Activated gamma-delta T cell treated with anti-CD3 and anti-CD28 coated beads, Interleukin-2, amount 50 U/mL, for 16 hours (primary cell): ENCODE measurements around the gene LPAR3.
"Not testable (repeated sequence)": the region's sequence is repeated elsewhere in the genome, so short reads cannot be mapped to it uniquely, and the experiment has no call there.

Experiments
- DNase-seq: peaks from one replicate; pipeline ENCODE4 v3.0.0-alpha.2; 2020; ENCODE audit warnings: low read depth

Gene LPAR3, protein sequence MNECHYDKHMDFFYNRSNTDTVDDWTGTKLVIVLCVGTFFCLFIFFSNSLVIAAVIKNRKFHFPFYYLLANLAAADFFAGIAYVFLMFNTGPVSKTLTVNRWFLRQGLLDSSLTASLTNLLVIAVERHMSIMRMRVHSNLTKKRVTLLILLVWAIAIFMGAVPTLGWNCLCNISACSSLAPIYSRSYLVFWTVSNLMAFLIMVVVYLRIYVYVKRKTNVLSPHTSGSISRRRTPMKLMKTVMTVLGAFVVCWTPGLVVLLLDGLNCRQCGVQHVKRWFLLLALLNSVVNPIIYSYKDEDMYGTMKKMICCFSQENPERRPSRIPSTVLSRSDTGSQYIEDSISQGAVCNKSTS

DNA sequence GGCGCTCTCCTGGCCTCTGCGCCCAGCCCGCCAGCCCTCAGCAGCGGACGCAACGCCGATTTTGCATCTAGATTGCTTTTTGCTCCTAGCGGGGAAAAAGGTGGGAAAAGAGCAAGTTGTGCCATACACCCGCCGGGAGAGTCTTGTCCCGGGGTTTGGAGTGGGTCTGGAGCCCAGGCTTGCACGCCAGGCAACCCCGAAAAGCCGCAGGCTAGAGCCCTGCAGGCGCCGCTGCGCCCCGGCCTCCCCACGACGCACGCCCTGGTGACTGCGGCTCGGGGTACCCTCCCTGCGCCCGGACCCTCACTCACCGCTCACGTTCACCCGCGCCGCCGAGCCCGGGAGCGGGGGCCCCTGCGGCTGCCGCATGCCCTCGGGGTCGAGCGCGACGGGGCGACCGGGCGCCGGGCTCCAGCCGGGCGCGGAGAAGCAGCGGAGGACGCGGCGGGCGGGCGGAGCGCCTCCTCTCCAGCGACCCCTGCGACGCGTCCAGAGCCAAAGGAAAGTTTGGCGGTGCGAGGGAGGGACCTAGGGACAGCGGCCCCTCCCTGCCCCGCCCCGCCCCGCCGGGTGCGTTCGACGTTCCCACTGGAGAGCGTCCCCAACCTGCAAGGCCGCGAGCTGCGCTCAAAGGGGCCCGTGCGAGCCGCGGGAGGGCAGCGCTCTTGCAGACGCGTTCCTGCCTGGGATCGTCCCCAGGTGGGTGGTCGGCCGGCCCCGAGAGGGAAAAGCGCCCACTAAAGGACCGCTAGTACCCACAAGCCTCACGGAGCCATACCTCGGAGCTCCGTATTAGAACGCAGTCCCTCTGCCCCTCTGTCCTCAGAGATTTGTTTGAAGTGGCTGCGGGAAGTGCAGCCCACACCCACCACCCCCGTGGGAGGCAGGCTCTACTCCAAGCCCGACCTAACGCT is at the start of gene LPAR3:
TSS of gene LPAR3 (minus strand) at position 502 of the 914 bp plus-strand sequence. CDS start 27,086 bp downstream, outside the sequence.
- DNase-seq, result no peak

- DNase-seq, result no peak
Measured at GRCh38 chr1:84941843-84942242, 48.8 kb upstream of the LPAR3 start.

DNA sequence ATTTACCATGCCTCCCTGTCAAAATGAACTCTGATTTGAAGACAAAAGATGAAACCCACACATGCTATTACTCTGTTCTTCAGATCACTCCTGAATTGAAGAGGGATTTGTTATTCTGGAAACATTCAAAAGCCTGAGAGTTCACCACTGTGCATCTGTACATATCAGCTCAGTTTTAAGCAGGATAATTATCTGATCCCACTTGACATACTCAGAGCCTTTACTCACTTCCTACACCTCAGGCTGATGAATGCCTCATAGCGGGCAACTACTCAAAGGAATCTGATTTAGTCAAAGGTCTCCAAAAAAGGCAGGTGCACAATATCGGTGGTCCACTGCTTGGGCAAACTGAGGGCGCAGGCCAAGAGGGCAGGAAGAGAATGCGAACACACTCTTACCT is 47.5 kb upstream of the LPAR3 start:
- no peak for DNase-seq

GRCh38 chr1:84939761-84940160 is 46.8 kb upstream of the LPAR3 start:
- DNase-seq, result no peak

- DNase-seq, result no peak
Measured at GRCh38 chr1:84939151-84939550, 46.1 kb upstream of the LPAR3 start.

DNA sequence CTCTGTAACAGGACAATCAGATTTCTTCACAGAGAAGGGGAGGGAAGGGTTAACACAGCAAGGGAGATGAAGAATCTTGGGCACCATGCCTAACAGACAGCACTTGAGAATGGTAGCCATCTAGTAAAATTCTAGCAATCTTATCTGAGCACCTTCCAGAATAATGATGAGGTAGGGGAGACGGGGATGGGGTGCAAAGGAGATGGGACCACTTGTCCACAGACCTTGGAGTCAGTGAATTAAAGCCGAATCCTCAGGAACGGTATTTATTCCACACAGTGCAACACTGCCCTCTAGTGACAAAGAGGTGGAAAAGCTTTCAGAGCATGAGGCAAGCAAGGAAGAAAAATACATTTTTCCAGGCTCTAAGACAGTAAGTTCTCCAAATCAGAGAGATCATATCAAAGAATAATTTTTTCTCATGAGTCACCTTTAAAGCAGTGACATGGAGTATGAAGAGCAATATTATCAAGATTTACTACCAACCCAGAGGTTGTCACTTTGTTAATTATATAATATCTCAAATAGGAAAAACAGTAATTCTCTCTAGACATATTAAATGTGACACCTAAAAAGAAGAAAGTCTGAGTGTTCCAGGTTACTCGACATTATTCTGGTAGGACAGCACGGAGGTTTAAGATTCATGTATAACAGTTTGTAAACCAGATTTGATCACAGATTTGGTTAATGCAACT is 43.3 kb upstream of the LPAR3 start:
- DNase-seq, result no peak

DNA sequence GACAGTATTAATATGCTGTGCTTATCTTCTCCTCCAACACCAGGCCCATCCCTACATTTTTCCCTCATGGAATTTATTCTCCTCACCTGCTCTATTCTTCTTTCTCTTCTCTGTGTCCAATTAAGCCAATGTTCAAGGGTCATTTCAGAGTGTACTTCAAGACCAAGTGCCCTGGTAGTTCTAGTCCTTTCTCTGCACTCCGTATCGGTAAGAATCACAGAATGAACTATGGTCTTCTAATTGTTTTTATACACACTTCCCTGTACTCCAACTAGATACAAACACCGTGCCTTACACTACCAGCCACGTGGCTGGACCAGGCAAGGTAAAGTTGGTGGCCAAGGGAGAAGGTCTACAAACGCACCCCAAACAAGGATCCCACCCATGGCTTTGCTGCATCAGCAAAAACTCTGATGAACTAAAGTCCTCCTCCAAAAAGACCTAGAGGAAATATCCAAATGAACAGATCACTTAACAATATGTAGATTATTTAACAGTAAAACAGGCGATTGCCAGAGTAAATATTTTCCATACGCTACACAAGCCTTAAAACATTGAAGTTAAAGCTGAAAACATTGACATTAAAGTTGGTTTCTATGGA is 40.1 kb upstream of the LPAR3 start:
- no peak for DNase-seq

GRCh38 chr1:84930831-84931230 is 37.8 kb upstream of the LPAR3 start:
- no peak for DNase-seq

DNA sequence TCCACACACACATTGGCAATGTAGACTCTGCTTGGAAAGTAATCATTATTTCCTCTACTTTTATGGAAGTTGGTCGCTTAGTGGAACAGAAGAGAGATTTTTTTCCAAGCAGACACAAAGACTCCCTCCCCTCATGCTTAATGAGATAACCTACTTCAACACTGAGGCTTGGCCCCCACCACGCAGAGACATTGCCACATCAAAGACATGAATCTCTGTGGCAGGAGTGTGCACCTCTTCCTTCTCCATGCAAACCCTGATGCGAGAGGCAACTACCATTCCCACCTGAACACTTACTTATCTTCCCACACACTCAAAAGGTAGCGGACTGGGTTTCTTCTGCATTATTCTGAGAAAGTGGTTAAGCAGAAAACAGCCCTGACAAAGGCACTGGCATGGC is 37.3 kb upstream of the LPAR3 start:
- DNase-seq, result no peak

GRCh38 chr1:84929581-84929980 is 36.6 kb upstream of the LPAR3 start:
- no peak for DNase-seq

DNA sequence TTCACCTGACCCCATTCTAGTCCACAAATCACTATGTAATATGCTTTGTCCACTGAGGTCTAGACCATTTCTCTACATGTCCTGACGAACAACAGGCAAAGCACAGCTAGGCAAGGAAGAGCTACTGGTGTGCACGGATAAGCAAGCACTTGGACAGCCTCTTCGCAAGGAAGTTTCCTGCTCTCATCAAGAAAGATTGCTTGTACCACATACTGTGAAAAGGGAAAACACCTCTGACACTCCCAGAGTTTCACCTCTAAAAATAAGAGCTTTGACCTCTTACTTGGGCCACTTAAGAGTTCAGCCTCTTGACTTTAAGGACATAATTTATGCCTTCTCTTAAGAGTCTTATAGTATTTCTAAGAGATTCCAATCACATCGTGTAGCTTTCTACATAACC is 36.0 kb upstream of the LPAR3 start:
- DNase-seq, result no peak

DNA sequence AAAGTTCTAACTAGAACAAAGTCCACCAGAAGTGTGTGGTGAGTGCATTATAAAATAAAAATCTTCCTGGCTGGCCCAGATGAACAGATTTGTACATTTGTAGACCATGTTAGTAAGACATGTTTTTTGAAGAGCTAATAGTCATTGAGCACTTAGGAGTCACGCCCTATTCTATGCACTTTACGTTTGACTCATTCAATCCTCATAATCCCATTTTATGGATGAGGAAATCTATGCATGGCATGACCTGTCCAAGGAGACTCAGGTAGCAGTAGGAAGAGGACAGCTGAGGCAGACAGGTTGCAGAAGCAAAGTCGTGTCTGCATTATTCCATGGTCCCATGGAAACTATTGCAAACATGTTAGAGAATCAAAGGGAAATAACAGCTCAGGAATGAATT is 30.3 kb upstream of the LPAR3 start:
- no peak for DNase-seq

DNA sequence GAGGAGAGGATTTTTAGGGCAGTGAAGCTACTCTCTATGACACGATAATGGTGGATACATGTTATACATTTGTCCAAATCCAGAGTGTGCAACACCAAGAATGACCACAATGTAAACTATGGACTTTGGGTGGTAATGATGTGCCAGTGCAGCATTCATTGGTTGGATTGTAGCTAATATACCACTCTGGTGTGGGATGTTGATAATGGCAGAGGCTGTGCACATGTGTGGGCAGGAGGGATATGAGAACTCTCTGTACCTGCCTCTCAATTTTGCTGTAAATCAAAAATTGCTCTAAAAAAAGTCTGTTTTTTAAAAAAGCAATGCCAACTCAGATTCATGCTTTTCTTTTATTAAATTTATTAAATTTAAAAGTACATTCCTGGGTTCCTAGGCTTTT is 27.2 kb upstream of the LPAR3 start:
- DNase-seq, result no peak

- no peak for DNase-seq
Measured at GRCh38 chr1:84919461-84919970, 26.5 kb upstream of the LPAR3 start.

- DNase-seq, result no peak
Measured at GRCh38 chr1:84918726-84919336, 25.8 kb upstream of the LPAR3 start.

- DNase-seq, result no peak
Measured at GRCh38 chr1:84916897-84917296, 23.9 kb upstream of the LPAR3 start.

GRCh38 chr1:84913555-84913892 is 20.5 kb upstream of the LPAR3 start:
- DNase-seq, result no peak

- DNase-seq, result no peak
Measured at GRCh38 chr1:84912726-84913554, 19.9 kb upstream of the LPAR3 start.

DNA sequence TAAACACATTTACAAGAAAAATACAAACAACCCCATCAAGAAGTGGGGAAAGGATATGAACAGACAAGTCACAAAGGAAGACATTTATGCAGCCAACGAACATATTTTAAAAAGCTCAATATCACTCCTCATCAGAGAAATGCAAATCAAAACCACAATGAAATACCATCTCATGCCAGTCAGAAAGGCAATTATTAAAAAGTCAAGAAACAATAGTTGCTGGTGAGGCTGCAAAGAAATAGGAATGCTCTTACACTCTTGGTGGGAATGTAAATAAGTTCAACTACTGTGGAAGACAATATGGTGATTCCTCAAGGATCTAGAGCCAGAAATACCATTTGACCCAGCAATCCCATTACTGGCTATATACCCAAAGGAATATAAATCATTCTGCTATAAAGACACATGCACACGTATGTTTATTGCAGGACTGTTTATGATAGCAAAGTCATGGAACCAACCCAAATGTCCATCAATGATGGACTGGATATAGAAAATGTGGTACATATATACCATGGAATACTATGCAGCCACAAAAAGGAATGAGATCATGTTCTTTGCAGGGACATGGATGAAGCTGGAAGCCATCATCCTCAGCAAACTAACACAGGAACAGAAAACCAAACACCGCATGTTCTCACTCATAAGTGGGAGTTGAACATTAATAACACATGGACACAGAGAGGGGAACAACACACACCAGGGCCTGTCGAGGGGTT is 15.9 kb upstream of the LPAR3 start:
- DNase-seq, result not testable (repeated sequence)
